Ishikawa (cell line): ENCODE data around the gene BLM.

Experiments used
- CREB1 ChIP-seq: IDR thresholded peaks from 2 replicates; pipeline ENCODE4 v1.6.1; 2012; ENCODE audit warnings: low read depth
- EGR1 ChIP-seq: IDR thresholded peaks from 2 replicates; pipeline ENCODE4 v1.6.1; 2012
- EP300 ChIP-seq: IDR thresholded peaks from 2 replicates; pipeline ENCODE4 v1.6.1; 2012; ENCODE audit warnings: borderline replicate concordance
- MAX ChIP-seq: IDR thresholded peaks from 2 replicates; pipeline ENCODE4 v1.6.1; 2012
- NFIC ChIP-seq: IDR thresholded peaks from 2 replicates; pipeline ENCODE4 v1.6.1; 2012
- RAD21 ChIP-seq: IDR thresholded peaks from 2 replicates; pipeline ENCODE4 v1.6.1; 2012; ENCODE audit warnings: low read depth
- TAF1 ChIP-seq: IDR thresholded peaks from 2 replicates; pipeline ENCODE4 v1.6.1; 2012; ENCODE audit warnings: low read depth, mild to moderate bottlenecking
- TCF12 ChIP-seq: IDR thresholded peaks from 2 replicates; pipeline ENCODE4 v1.6.1; 2012; ENCODE audit warnings: low read depth
- TEAD4 ChIP-seq: IDR thresholded peaks from 2 replicates; pipeline ENCODE4 v1.6.1; 2012
- YY1 ChIP-seq: IDR thresholded peaks from 2 replicates; pipeline ENCODE4 v1.6.1; 2012; ENCODE audit warnings: low read depth
- ZBTB7A ChIP-seq: IDR thresholded peaks from 2 replicates; pipeline ENCODE4 v1.6.1; 2012; ENCODE audit warnings: low read depth
- TF ChIP-seq, protein P1 (sequence below): IDR thresholded peaks from 2 replicates; pipeline ENCODE4 v1.6.1; 2012; ENCODE audit warnings: low read depth, mild to moderate bottlenecking
- TF ChIP-seq, protein P2 (sequence below): IDR thresholded peaks from 2 replicates; pipeline ENCODE4 v1.6.1; 2012

Gene BLM

DNA sequence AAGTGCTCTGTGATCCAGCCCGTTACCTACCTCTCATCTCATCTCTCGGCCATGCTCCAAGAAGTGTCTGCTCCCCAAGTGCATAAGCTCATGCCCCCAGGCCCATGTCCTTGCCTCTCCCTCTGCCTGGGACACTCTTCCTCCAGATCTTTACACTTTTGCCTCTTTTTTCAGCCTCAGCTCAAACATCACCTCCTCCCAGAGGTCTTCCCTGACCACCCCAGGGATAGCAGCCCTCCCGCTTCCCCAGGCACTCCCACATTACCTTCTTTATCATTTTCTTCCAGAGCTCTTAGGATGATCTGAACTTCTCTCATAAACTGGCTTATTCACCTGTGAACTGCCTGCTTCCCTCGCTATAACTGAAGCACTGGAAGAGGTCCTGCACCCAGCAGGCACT, 148.6 kb downstream of the BLM start:
- TF ChIP-seq EP300 (no peak), TEAD4 (no peak), ZBTB7A (no peak), MAX (no peak), TAF1 (no peak), YY1 (no peak), RAD21 (no peak), NFIC (no peak), CREB1 (no peak), EGR1 (no peak), TCF12 (no peak)
- TF ChIP-seq, protein P1, sequence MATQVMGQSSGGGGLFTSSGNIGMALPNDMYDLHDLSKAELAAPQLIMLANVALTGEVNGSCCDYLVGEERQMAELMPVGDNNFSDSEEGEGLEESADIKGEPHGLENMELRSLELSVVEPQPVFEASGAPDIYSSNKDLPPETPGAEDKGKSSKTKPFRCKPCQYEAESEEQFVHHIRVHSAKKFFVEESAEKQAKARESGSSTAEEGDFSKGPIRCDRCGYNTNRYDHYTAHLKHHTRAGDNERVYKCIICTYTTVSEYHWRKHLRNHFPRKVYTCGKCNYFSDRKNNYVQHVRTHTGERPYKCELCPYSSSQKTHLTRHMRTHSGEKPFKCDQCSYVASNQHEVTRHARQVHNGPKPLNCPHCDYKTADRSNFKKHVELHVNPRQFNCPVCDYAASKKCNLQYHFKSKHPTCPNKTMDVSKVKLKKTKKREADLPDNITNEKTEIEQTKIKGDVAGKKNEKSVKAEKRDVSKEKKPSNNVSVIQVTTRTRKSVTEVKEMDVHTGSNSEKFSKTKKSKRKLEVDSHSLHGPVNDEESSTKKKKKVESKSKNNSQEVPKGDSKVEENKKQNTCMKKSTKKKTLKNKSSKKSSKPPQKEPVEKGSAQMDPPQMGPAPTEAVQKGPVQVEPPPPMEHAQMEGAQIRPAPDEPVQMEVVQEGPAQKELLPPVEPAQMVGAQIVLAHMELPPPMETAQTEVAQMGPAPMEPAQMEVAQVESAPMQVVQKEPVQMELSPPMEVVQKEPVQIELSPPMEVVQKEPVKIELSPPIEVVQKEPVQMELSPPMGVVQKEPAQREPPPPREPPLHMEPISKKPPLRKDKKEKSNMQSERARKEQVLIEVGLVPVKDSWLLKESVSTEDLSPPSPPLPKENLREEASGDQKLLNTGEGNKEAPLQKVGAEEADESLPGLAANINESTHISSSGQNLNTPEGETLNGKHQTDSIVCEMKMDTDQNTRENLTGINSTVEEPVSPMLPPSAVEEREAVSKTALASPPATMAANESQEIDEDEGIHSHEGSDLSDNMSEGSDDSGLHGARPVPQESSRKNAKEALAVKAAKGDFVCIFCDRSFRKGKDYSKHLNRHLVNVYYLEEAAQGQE, result no peak
- TF ChIP-seq, protein P2, sequence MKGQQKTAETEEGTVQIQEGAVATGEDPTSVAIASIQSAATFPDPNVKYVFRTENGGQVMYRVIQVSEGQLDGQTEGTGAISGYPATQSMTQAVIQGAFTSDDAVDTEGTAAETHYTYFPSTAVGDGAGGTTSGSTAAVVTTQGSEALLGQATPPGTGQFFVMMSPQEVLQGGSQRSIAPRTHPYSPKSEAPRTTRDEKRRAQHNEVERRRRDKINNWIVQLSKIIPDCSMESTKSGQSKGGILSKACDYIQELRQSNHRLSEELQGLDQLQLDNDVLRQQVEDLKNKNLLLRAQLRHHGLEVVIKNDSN, result no peak
